ENCODE data around the gene CREB3L2. TPM values are rescaled to one million over a fixed set of nuclear protein-coding genes. Genes with fewer than 3 reads are reported as not detected.

Gene CREB3L2
- total RNA-seq, 1 donor from 2014 or later: 30.1 TPM

DNA sequence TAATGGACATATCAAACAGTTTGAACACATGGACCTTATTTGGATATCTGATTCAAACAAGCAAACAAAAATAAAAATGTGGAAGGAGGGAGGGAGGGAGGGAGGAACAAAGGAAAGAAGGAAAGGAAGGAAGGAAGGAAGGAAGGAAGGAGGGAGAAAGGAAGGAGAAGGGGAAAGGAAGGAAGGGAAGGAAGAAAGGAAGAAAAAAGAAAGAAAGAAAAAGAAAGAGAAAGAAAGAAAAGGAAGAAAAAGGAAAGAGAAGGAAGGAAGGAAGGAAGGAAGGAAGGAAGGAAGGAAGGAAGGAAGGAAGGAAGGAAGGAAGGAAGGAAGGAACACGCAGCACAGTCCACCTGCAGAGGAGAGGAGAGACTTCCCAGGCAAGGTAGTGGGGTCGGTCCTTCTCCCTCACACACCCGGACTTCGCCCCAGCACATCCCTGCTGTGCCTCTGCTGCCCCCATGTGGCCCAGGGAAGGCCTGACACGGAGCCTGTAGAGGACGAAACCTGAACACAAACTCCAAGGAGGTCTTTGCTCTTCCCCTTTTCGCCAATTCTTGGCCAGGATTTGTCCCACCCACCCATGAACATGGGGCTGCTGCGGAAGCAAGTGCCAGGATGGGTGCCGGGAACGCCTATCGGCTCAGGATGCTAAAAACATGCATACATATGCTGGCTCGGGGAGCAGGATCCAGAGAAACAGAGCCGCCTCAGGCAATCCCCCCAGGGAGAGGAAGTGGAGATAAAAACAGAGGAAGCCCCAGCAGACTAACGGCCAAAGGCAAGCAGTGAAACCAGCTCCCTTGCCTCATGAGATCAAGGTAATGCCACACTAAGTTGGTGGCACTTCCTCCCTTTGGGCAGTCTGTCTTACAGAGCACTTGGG is 102.8 kb downstream of the CREB3L2 start:
- peak; percentile 50 for DNase-seq (ENCODE audit: low read depth)

DNA sequence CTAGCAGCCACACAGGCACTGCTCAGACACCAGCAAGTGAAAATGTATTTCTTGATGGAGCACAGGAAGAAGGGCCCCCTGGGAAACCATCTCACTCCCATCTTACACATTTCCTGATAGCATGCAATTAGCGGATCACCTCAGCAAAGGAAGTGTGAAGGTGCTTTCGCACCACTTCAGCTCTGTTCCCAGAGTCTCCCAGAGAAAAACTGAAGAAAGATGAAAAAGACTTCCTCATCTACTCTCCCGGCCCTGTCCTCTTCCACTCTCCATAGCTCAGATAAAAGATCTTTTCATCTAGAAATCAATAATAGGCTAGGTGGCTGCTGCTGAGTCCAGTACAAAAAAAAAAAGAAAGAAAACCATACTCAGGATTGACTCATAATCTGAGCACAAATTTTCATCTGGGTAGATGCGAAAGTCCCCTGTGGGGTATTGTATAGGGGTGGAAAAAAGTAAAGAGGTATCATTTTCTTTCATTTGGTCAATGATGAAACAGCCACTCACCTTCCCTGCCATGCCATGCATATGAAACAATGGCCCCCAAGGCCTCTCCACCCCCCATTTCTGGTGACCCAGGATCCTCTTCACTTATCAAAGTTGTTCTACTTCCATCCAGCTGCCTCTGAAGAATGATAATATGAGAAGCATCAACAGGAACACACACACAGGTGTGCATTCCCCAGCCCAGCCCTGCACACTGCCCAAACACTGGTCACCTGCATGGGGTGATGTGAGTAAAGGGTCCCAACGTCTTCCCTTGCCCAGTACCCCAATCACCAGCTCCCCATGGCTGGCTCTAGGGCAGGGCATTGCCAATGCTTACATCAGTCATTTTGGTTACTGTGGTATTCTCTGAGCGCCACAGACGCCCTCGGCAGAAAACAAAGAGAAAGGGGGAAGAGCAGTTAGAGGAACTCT is 106.3 kb downstream of the CREB3L2 start:
- DNase-seq (ENCODE audit: low read depth): no peak

DNA sequence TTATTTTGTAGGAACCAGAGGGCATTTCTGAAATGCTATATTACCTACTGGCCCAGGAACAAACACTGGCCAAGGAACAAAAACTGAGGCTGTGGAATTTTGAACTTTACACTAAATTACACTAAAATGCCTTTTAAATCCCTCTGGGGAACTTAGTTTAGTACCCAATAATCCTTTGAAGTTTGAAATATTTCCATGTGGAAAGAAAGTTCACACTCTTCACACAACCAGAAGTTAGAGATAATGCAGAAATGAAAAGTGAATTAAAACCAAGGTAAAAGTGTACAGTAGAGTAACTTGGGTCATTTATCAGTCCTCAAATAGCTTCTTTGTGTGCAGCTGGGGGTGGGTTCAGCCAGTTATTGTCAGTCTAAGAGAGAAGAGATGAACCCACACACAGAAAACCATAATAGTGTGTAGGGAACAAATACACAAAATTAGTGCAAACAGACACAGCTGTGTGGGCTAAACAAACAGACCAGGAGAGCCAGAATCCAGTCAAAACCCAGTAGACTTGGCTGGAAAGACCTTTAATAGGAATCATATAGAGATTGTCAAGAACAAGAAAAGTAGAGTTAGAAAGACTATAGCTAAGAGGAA is 108.6 kb downstream of the CREB3L2 start:
- no peak for DNase-seq (ENCODE audit: low read depth)

DNA sequence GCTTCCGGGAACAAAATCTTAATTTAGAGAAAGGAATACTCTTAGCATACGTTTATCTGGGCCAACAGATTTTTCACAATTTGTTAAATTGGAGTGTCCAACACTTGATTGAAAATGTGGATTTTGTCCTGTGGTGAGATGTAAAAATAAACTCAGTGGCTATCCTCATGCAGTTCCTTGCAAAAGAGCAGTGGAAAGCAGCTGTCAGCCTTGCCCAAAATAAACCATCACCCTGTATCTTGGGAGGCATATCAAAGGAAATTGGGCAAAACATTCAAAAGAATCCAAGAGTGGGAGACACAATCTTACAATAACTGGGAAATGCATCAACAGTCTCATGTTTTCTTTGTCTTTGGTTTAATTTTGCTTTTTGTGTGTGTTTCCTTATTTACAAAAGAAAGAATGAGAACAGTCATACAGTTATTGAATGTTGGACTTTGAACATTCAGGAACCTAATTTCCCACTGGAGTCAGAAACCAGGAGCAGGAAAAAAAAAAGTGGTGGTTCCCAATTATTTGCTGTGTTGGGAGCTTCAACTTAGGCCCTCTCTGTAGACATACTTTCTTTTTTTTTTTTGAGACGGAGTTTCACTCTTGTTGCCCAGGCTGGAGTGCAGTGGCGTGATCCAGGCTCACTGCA is 110.8 kb downstream of the CREB3L2 start:
- DNase-seq (ENCODE audit: low read depth): no peak

DNA sequence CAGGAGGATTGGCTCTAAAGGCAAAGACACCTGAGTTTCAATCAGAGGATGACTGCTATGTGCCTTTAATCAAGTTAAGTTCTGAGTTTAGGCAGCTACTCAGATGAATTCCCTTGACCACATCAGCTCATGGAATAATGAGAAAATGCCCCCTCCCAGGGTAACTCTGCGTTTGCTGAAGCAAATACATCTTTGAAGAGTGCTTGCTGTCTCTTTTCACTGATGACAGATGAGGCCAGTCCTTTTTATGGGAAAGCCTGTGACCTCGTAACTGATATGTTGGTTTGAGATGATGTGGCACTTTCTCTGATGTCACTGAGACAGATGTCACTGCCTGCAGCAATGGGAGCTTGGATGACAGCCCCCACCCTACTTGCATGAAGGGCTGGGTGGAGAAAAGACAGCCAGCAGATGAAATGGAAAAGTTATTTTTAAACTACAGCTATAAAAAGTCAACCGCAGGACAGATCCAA is 111.4 kb downstream of the CREB3L2 start:
- DNase-seq (ENCODE audit: low read depth): no peak

DNA sequence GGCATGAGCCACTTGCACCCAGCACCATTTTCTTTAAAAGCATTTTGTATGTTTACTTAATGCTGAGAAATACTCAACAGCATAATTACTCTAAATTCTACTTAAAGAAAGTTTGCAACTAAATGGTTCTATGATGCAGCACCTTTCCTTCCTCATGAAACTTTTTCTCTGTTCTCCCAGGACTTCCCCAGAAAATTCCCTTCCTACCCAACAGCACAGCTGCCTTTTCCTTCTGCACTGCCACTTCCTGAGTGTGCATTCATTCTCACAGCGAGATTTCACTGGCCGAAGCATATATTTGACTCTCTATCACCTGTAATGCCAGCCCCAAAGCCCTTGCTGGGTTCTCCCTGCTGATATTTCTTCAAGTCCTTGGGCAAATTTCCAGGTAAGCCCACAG is 113.6 kb downstream of the CREB3L2 start:
- DNase-seq (ENCODE audit: low read depth): no peak

DNA sequence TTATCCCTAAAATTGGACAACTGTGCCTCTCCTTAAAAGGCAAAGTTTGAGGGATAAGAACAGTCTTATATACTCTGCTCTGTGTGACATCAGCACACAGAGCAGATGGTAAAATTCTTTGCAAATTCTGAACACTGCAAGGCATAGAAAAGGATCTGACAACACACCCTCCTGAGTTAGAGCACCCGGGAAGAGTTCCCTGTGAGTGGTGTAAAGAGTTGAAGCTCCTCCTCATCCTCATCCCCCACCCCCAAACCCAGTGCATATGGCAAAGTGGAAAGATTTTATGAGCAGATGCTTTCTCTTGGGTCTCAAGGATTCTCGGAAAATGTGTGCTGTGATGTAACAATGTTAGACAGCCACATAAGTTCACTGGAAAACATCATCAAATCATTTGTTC is 115.1 kb downstream of the CREB3L2 start:
- DNase-seq (ENCODE audit: low read depth): no peak

DNA sequence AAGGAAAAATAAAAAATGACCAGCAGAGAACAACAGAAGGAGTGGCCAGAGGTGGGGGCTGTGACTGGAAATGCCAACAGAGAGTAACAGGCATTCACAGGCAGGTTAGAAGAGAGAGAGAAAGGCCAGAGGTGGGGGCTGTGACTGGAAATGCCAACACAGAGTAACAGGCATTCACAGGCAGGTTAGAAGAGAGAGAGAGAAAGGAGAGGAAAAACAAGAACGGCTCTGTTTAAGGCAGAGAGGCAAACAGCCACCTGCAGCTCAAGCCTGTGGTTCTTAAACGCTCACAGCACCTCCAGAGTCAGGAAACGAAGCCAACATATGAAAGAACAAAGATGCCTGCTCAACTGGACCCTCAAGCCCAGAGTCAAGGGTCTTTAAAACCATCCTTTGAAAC is 115.6 kb downstream of the CREB3L2 start:
- peak; percentile 28 for DNase-seq (ENCODE audit: low read depth)

DNA sequence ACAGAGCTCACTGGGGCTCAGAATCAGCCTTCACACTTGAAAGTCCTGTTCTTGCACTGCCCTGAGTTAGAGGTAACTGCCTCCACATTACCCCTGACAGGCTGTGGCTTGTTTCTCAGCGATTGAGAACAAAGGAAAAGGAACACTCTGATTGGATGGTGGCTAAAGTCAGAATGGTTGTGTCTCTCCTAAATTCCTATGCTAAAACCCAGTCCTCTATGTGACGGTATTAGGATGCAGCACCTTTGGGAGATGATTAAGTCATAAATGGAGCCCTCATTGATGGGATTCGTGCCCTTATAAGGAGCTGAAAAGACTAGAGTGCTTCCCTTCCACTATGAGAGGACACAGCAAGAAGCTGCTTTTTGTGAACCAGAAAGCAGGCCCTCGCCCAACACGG is 116.2 kb downstream of the CREB3L2 start:
- DNase-seq (ENCODE audit: low read depth): no peak

DNA sequence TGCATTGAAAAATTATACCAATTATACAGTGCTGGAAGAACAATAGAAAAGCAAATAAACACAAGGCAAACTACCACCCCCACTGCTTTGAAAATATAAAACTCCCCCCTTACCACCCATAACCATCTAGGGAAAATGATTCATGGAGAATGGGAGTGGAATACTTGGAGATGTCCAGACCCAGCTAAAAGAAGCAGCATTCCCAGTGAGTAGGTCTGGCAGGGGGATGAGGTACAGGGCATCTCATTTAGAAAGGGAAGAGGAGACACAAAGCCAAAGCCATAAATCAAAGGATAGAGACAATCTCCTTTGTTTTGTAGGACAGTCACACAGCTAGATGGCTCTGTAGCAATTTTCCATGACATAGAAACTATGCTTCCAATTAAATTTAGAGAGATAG is 119.1 kb downstream of the CREB3L2 start:
- no peak for DNase-seq (ENCODE audit: low read depth)

DNA sequence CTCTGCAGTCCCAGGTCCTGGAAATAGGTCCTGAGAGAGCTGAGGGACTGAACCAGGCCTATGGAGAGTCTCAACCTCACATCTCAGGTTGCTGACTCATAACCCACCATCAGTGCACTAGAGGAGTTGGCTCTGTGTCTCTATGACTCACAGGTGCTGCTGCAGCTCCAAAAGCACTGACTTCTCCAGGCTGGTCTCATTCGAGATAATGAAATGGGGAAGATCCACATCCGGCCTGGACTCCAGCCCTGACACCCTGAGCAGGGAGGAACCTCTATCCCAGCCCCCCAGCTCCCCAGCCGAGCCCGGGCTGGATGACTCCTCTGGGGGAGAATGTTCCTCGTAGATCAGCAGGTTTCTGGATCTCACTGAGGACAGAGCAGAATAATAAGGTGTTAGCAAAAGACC is 119.6 kb downstream of the CREB3L2 start:
- DNase-seq (ENCODE audit: low read depth): peak; percentile 98

DNA sequence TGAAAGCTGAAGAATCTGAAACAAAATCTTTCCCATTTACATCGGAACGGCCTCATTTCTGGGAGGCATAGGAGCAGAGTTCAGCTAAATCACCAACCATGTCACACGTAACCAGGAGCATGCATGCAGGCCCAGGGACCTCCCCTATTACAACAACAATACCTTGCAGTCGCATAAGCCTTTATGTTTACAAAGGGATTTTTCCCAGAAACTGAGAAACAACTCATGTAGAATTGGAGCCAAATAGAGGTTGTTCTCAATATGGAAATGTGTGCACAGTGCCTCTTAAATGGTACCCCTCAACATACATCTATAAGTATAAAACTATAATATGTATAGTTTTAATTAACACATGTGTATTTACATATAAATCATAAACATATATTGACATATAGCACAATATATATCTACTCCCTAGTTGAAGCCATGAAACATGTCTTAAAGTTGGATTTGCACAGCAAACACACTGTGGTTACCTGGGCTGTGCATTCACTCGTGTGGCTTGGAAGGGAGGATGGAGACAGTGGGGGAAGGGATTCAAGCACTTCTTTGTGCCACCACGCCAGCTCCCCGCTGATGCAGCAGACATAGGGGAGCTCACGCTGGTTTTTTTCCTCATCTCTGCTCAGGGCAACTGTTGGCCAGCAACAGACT is 120.2 kb downstream of the CREB3L2 start:
- no peak for DNase-seq (ENCODE audit: low read depth)

DNA sequence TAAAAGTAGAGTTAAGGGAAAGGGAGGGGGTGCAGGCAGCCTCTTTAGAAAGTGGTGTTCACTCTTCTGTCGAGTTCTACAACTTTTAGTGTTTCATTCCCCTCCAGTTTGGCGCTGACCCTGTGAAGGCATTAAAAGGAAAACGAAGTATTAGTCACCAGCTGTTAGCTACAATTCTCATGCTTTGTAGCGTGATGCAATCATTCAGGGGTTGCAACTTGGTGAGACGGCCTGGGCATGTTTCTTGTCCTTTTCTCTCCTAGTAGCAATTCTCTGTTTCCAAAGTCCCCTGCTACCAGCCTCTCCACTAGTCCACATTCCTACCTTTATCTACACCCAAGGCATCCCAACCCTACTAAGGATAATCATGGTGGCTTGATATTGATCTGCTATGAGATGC is 121.5 kb downstream of the CREB3L2 start:
- DNase-seq (ENCODE audit: low read depth): peak; percentile 77

DNA sequence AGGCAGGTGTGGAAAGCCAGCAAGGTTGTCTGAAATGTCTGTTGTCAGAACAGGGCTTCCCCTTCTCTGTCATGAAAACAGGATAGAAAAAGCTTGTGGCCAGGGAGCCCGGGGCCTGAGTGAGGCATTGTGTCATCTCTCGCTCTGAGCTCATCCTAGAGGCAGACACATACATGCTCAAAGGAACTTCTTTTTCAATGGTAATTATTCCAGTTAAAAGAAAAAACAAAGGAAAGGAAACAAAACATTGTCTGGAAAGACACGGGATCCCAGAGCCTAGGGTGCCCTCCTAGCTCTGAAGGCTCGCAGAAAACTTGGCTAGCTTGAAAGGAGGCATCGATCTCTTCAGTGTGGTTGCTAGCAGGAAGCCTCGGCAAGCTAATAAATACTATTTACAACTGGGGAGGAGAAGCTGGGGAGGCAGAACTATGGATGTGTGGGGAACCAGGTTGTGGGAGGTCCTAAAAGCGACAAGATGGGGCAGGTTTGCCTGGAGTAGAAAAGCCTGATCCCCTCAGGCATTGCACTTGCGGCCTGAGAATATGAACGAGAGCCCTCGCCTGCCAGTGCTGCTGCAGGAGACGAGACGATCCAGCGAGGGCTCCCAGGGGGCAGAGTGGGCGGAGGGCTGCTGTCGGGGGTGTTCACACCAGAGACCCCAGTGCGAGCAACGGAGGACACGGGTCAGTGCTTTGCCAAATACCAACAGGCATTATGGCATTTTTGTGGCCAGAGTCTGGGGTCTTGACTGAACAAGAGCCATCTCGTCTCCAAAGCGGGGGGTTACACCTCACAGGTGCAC is 122.3 kb downstream of the CREB3L2 start:
- no peak for DNase-seq (ENCODE audit: low read depth)

DNA sequence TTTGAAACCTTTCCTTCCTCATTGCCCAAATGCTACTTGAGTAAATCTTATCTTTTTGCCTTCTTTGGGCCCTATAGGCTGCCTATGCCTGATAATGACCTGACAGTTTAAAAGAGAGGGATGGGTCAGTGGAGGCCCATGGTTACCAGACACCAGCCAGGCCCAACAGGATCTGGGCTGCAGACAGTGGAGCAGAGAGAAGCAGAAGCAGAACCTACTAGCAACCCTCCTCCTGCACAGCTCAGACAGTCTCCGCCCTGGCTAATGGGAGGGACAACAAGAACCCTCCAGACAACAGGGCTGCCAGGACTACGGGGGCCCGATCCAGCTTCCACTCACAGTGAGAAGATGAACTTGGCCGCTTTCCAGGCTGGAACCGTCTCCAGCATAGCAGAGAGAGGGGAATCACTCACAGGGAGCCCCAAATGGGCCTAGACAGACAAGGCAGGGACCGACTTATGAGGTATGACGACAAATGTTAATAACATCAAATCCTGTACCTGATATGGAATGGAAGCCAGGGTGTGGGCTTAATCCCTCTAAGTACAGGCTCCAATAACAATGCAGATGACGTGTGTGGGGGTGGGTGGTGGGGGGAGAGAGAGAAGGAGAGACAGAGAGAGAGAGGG is 123.4 kb downstream of the CREB3L2 start:
- no peak for DNase-seq (ENCODE audit: low read depth)

DNA sequence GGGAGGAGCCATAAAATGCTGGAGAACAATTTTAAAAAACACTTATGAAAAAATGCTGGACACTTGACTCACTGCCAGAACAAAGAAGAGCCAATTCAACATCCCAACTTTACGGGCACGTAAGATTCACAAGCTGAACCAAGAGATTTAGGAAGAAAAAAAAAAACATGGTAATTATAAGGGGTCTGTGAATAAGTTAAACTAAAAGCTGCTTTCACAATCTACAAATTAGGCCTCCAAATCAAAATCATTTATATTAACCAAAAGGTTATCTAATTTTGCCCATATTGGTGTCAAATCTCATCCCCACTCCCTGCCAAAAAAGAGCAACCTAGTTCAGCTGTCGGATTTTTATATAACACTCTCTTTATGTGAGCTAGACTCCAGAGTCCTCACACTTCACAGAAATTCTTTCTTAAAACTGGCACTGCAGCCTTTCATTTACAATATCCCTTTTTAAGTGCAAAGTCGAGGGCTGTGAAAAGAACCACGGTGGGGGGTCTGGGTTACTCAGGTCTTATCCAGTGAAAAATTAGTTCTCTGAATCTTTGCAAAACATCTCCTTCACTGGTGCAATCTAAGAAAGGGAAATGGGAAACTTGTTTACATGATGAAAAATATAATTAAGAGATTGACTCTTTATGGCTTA is 124.7 kb downstream of the CREB3L2 start:
- DNase-seq (ENCODE audit: low read depth): no peak

DNA sequence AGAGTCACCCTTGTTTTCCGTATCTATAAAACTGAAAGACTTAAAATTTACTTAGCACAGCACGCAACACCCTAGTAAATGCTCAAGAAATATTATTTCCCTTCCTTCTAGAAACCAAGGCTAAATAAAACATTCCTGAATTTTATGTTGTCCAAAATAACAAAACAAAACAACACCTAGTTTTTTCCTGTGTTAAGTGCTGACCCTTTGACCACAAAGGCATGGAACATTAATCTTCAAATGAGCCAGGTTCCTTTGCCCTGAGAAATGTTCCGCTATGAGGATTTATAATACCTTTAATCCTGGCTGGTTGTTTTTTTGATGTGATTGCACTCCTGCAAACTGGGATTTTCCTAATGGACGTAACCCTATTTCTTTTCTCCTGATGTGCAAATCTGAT is 126.1 kb downstream of the CREB3L2 start:
- peak; percentile 89 for DNase-seq (ENCODE audit: low read depth)

DNA sequence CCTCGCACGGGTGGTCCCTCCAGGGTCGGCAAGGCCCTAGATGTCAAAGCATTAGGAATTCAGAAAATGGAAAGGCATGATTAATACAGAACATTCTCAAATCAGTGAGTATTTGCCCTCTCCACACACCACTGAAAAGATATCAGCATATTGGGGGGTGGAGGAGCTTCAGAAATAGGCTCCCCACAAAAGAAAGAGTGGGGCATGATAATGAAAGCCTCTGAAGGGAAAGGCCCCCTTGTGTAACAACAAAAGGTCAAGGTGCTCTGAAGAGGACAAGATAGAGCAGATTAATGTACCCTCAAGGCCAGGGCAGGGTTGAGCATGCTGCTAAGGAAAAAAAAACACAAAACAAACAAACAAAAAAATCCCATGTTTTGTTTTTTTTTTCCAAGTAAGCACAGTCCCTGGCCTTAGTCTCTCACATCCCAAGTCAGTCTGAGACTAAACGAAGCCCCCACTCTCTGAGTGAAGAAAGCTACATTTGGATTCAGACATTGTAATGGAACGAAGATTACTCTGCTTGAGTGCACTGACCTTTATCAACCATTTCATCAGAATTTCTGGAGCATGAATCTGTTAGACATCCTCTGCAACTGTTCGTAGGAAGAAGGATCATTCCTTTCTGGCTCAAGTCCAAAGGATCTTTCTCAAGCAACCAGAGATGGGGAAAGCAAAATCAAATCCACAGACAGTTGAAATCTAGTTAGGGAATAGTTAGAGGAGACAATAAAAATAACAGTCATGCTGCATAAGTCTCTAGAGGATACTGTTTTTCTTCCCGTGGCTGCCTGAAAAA is 127.7 kb downstream of the CREB3L2 start:
- peak; percentile 92 for DNase-seq (ENCODE audit: low read depth)

DNA sequence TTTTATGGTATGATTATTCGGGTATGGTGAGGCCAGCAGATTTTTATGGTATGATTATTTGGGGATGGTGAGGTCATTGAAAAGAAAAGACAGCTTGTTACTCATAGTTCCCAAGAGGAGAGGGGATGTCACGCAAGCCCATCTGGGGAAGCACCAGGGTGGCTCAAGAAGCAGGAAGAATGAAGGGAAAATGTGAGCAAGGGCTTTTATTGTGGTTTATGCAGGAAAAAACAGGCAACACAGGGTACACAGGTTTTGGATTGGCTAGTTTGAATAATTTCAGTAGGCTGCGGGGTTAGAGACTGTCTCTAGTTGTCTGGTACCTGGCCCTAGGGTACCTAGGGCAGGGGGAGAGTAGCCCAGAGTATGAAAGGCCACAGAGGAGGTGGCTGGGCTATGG is 128.4 kb downstream of the CREB3L2 start:
- DNase-seq (ENCODE audit: low read depth): no peak

All from renal cortical epithelial cell (primary cell).